Endothelial cell (in vitro differentiated cells): ENCODE data around the gene UBA1. TPM values are rescaled to one million over a fixed set of nuclear protein-coding genes. Genes with fewer than 3 reads are reported as not detected.

Experiments
- DNase-seq: peaks from one replicate; pipeline ENCODE4 v3.0.0; 2021; ENCODE audit warnings: low spot score
- H3K27ac Mint-ChIP-seq: one replicate; pipeline ENCODE4 v1.8.0; 2021; ENCODE audit warnings: mixed read lengths, inconsistent platforms; ENCODE audit not compliant: unreplicated experiment
- H3K27me3 Mint-ChIP-seq: one replicate; pipeline ENCODE4 v1.8.0; 2021; ENCODE audit warnings: mild to moderate bottlenecking, moderate library complexity, mixed read lengths, inconsistent platforms; ENCODE audit not compliant: unreplicated experiment
- H3K36me3 Mint-ChIP-seq: one replicate; pipeline ENCODE4 v1.8.0; 2021; ENCODE audit warnings: mild to moderate bottlenecking, low read depth, mixed read lengths, inconsistent platforms; ENCODE audit not compliant: unreplicated experiment
- H3K4me1 Mint-ChIP-seq: one replicate; pipeline ENCODE4 v1.8.0; 2021; ENCODE audit warnings: mild to moderate bottlenecking, mixed read lengths, inconsistent platforms; ENCODE audit not compliant: unreplicated experiment
- H3K4me3 Mint-ChIP-seq: one replicate; pipeline ENCODE4 v1.8.0; 2021; ENCODE audit warnings: mild to moderate bottlenecking, mixed read lengths, inconsistent platforms; ENCODE audit not compliant: unreplicated experiment
- H3K9me3 Mint-ChIP-seq: one replicate; pipeline ENCODE4 v1.8.0; 2021; ENCODE audit warnings: mixed read lengths, inconsistent platforms; ENCODE audit not compliant: unreplicated experiment
- CTCF ChIP-seq: fragments of 200-600 bp; sonication (generic); IDR thresholded peaks from one replicate; pipeline ENCODE4 v1.5.0; 2021; ENCODE audit warnings: antibody characterized with exemption; ENCODE audit not compliant: unreplicated experiment
- total RNA-seq: library from RNA; stranded (reverse); fragmentation: NEBNext Ultra II Directional; extraction: Animal tissue kit (Norgen Biotek cat#: 25700); gene quantifications from one replicate; pipeline ENCODE4 v1.2.1, GENCODE V29; 2021; ENCODE audit not compliant: unreplicated experiment

The UBA1 gene
- total RNA-seq, 1 donor from 2014 or later = 246 TPM

- no peak overlapping the region for H3K27ac Mint-ChIP-seq
- no peaks in the 10 kb centered on the region for H3K4me1 Mint-ChIP-seq
- no peak overlapping the region for H3K4me3 Mint-ChIP-seq
- no peak for TF ChIP-seq CTCF
- no peak for DNase-seq
- H3K36me3 Mint-ChIP-seq = peaks cover 5% of the 10 kb centered on the region
- H3K27me3 Mint-ChIP-seq = no peaks in the 10 kb centered on the region
- no peaks in the 10 kb centered on the region for H3K9me3 Mint-ChIP-seq
Observed at GRCh38 chrX:47164420-47164819, 29.2 kb upstream of the UBA1 start.

DNA sequence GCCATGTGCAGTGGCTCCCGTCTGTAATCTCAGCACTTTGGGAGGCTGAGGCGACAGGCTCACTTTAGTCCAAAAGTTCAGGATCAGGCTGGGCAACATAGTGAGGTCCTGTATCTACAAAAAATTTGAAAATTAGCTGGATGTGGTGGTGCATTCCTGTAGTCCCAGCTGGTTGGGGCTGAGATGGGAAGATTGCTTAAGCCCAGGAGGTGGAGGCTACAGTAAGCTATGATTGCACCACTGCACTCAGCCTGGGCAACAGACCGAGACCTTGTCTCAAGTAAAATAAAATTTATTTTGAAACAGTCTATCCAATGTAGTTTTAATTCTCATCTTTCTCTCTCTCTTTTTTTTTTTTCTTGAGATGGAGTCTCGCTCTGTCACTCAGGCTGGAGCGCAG lies 27.5 kb upstream of the UBA1 start:
- Mint-ChIP-seq H3K4me3 (no peak overlapping the region), H3K27me3 (no peaks in the 10 kb centered on the region), H3K36me3 (peaks cover 5% of the 10 kb centered on the region), H3K4me1 (no peaks in the 10 kb centered on the region), H3K9me3 (no peaks in the 10 kb centered on the region), H3K27ac (no peak overlapping the region)
- no peak for TF ChIP-seq CTCF
- DNase-seq = no peak

- H3K27me3 Mint-ChIP-seq = no peaks in the 10 kb centered on the region
- TF ChIP-seq CTCF = no peak
- no peak overlapping the region for H3K27ac Mint-ChIP-seq
- no peak overlapping the region for H3K4me3 Mint-ChIP-seq
- no peak for DNase-seq
- H3K4me1 Mint-ChIP-seq = no peaks in the 10 kb centered on the region
- H3K9me3 Mint-ChIP-seq = no peaks in the 10 kb centered on the region
- H3K36me3 Mint-ChIP-seq = peaks cover 14% of the 10 kb centered on the region
Observed at GRCh38 chrX:47168495-47169073, 25.0 kb upstream of the UBA1 start.

GRCh38 chrX:47169273-47169672 lies 24.4 kb upstream of the UBA1 start:
- TF ChIP-seq CTCF = no peak
- Mint-ChIP-seq H3K4me1 (no peaks in the 10 kb centered on the region), H3K27me3 (no peaks in the 10 kb centered on the region), H3K9me3 (no peaks in the 10 kb centered on the region), H3K4me3 (no peak overlapping the region), H3K27ac (no peak overlapping the region), H3K36me3 (peaks cover 14% of the 10 kb centered on the region)
- DNase-seq = no peak

DNA sequence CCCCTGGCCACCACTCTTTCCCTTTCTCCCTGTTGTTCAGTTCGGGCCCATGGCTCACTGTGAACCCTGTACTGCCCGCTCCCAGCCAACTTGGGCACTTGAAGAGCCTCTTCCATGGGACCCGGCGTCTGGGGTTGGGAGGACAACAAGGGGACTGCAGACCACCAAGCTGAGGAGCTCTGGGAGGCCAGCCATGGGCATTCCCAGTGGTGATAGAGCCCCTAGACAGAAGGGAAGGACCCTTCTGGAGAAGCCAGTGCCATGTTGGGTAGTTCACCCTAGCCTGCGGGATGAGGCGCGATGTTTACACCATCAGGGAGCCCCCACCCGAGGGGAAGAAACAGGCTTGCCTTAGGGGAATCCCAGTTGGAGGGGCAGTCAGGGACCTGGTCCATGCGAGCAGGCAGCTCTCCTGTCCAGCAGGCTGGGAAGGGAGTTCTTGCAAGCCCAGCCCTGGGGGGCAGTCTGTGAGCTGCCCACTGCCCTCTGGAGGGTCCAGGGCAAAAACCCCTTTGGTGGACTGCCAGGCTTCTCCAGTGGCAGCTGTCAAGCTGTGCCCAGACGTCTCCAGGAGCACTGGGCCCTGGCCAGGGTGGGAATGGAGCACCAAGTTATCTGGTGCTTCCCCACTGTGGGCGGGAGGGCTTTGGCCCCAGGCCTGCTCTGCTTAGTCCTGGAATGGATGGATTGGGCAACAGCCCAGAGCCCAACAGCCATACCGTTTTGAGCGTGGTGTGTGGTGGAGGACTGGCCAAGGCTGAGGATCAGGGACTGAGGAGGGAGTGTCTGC lies 23.7 kb upstream of the UBA1 start:
- H3K4me3 Mint-ChIP-seq = no peak overlapping the region
- peaks cover 14% of the 10 kb centered on the region for H3K36me3 Mint-ChIP-seq
- H3K27me3 Mint-ChIP-seq = no peaks in the 10 kb centered on the region
- H3K4me1 Mint-ChIP-seq = no peaks in the 10 kb centered on the region
- no peak for DNase-seq
- H3K27ac Mint-ChIP-seq = no peak overlapping the region
- TF ChIP-seq CTCF = no peak
- no peaks in the 10 kb centered on the region for H3K9me3 Mint-ChIP-seq
